HepG2 (cell line): ENCODE results near the gene NFS1. TPM values are rescaled to one million over a fixed set of nuclear protein-coding genes. Genes with fewer than 3 reads are reported as not detected.

Source experiments
- CBFB ChIP-seq: sonication (generic); formaldehyde crosslinking; IDR thresholded peaks from 2 replicates; pipeline ENCODE4 v1.4.0; 2020; ENCODE audit warnings: missing genetic modification reagents
- GABPA ChIP-seq, 2 experiments: IDR thresholded peaks; 2 replicates each; pipeline ENCODE4 v1.6.1; 2011 to 2016; ENCODE audit warnings: low read depth in 2 of 2, low read length in 1 of 2, missing biosample characterization in 1 of 2, missing genetic modification characterization in 1 of 2
- RCOR2 ChIP-seq: IDR thresholded peaks from 2 replicates; pipeline ENCODE4 v1.6.1; 2016; ENCODE audit warnings: missing biosample characterization, missing genetic modification reagents
- SAFB2 ChIP-seq: sonication (generic); formaldehyde crosslinking; IDR thresholded peaks from 2 replicates; pipeline ENCODE4 v1.5.1; 2020; ENCODE audit warnings: missing genetic modification reagents, low read depth, mild to moderate bottlenecking, borderline replicate concordance
- SRY ChIP-seq: sonication (generic); formaldehyde crosslinking; IDR thresholded peaks from 2 replicates; pipeline ENCODE4 v1.8.0; 2022; ENCODE audit warnings: mild to moderate bottlenecking, missing genetic modification reagents
- ZFP41 ChIP-seq: sonication (generic); formaldehyde crosslinking; IDR thresholded peaks from 2 replicates; pipeline ENCODE4 v1.4.0; 2020; ENCODE audit warnings: mild to moderate bottlenecking, missing genetic modification reagents, borderline replicate concordance
- ZNF432 ChIP-seq: sonication (generic); formaldehyde crosslinking; IDR thresholded peaks from 2 replicates; pipeline ENCODE4 v1.5.0; 2020; ENCODE audit warnings: missing genetic modification reagents, mild to moderate bottlenecking, borderline replicate concordance
- ZNF510 ChIP-seq: sonication (generic); formaldehyde crosslinking; IDR thresholded peaks from 2 replicates; pipeline ENCODE4 v1.4.0; 2020; ENCODE audit warnings: low read depth, mild to moderate bottlenecking, missing genetic modification reagents
- ZNF546 ChIP-seq: sonication (generic); formaldehyde crosslinking; conservative IDR thresholded peaks from 2 replicates; pipeline ENCODE4 v1.8.1; 2023; ENCODE audit warnings: mild to moderate bottlenecking, missing genetic modification reagents
- polyA plus RNA-seq, 8 experiments: library from polyadenylated mRNA; depleted of rRNA in 3 of 8; stranded (reverse) in 7 of 8; unstranded in 1 of 8; fragments of >200 nt; fragmentation: Illumina TruSeq in 4 of 8; extraction: Trizol in 4 of 8; gene quantifications; 2 replicates each; pipeline versions ENCODE4 v1.2.1 to v1.2.3, GENCODE V29; 2011 to 2016; ENCODE audit warnings: low read depth in 4 of 8, missing spikeins in 1 of 8, mixed read lengths in 1 of 8; ENCODE audit not compliant: insufficient read depth in 1 of 8
- total RNA-seq, 5 experiments: library from RNA; depleted of rRNA; stranded (reverse); fragments of >200 nt; fragmentation: Illumina TruSeq; extraction: Trizol; gene quantifications; 2 replicates each; pipeline ENCODE4 v1.2.3, GENCODE V29; 2016; ENCODE audit warnings: low read depth in 1 of 5
- TF ChIP-seq, protein P1 (sequence below): sonication (generic); formaldehyde crosslinking; IDR thresholded peaks from 2 replicates; pipeline ENCODE4 v1.9.0; 2022; ENCODE audit warnings: low read depth, missing genetic modification reagents
- TF ChIP-seq, protein P2 (sequence below): sonication (generic); formaldehyde crosslinking; IDR thresholded peaks from 2 replicates; pipeline ENCODE4 v1.4.0; 2020; ENCODE audit warnings: missing genetic modification reagents, borderline replicate concordance
- TF ChIP-seq, protein P3 (sequence below): sonication (generic); formaldehyde crosslinking; conservative IDR thresholded peaks from 2 replicates; pipeline ENCODE4 v1.4.0; 2020; ENCODE audit warnings: missing genetic modification reagents
- TF ChIP-seq, protein P4 (sequence below): sonication (generic); formaldehyde crosslinking; IDR thresholded peaks from 2 replicates; pipeline ENCODE4 v1.8.0; 2022; ENCODE audit warnings: missing genetic modification reagents, mild to moderate bottlenecking, inconsistent platforms, borderline replicate concordance
- TF ChIP-seq, protein P5 (sequence below): sonication (generic); formaldehyde crosslinking; IDR thresholded peaks from 2 replicates; pipeline ENCODE4 v1.5.1; 2020; ENCODE audit warnings: missing genetic modification reagents, mild to moderate bottlenecking, borderline replicate concordance
- TF ChIP-seq, protein P6 (sequence below): IDR thresholded peaks from 2 replicates; pipeline ENCODE4 v1.6.1; 2016; ENCODE audit warnings: mild to moderate bottlenecking, missing biosample characterization, missing genetic modification reagents

NFS1 gene
- total and polyA plus RNA-seq, 2 of the 13 experiments (the other 11 are each of a cell fraction or from before 2014, with no cell fraction given), result 65.9 to 88.1 TPM

DNA sequence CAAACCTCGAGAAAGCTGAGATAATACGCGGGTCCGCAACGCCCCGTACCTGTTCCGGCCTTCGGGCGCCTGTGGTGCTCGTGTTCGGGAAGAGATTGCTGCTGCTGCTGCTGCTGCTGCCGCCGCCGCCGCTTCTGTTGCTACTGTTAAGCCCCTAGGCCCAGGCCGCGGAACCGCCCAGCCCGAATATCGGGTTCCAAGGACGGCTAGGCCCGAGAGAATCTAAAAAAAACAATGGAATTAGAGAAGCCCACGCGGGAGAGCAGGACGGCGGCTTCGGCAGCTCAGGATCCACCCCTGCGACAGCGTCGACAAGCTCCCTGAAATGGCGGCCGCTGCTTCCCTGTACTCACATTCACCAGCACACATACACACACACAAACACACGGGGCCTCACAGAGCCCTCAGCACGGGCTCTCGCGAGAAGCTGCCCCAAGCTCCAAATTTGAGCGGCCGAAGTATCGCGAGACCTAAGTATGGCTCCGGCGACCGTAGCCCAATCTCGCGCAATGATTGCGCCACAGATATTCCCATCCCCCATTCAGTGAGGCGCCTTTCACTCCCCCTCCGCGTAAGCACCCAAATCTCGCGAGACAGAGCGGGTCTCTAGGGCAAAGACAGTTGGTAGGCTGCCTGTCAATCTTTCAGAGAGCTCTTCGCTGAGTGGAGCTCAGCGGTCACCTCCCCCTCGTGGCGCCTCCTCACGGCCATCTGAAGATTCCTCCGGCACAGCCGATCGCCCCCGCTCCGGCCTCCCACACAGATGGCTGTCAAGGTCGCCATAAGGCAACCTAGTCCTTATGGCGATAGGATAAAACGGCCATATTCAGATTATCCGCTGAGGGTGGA is 43.0 kb upstream of the NFS1 start, which contains the start of gene RBM39 (continued):
- TF ChIP-seq, protein P1, sequence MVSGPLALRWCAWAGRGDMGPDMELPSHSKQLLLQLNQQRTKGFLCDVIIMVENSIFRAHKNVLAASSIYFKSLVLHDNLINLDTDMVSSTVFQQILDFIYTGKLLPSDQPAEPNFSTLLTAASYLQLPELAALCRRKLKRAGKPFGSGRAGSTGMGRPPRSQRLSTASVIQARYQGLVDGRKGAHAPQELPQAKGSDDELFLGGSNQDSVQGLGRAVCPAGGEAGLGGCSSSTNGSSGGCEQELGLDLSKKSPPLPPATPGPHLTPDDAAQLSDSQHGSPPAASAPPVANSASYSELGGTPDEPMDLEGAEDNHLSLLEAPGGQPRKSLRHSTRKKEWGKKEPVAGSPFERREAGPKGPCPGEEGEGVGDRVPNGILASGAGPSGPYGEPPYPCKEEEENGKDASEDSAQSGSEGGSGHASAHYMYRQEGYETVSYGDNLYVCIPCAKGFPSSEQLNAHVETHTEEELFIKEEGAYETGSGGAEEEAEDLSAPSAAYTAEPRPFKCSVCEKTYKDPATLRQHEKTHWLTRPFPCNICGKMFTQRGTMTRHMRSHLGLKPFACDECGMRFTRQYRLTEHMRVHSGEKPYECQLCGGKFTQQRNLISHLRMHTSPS (CRISPR knock-in tag), result peak; percentile 77
- TF ChIP-seq ZFP41 (CRISPR knock-in tag) (peak; percentile 94), ZNF432 (CRISPR knock-in tag) (peak; percentile 71; the same call in 1 of the 2 replicates), GABPA (IDR thresholded peaks at IDR 0.05; ENCODE audit: low read depth, low read length) (no peak), GABPA (CRISPR knock-in tag; IDR thresholded peaks at IDR 0.05; ENCODE audit: low read depth) (peak; percentile 86), SAFB2 (CRISPR knock-in tag) (peak; percentile 97), CBFB (peak; percentile 97), ZNF546 (CRISPR knock-in tag) (peak; percentile 99; the same call in 1 of the 2 replicates), ZNF510 (CRISPR knock-in tag) (peak; percentile 99; the same call in 1 of the 2 replicates), SRY (CRISPR knock-in tag) (peak; percentile 75; the same call in 1 of the 2 replicates), RCOR2 (CRISPR knock-in tag) (peak; percentile 34; the same call in 1 of the 2 replicates)
- TF ChIP-seq, protein P2, sequence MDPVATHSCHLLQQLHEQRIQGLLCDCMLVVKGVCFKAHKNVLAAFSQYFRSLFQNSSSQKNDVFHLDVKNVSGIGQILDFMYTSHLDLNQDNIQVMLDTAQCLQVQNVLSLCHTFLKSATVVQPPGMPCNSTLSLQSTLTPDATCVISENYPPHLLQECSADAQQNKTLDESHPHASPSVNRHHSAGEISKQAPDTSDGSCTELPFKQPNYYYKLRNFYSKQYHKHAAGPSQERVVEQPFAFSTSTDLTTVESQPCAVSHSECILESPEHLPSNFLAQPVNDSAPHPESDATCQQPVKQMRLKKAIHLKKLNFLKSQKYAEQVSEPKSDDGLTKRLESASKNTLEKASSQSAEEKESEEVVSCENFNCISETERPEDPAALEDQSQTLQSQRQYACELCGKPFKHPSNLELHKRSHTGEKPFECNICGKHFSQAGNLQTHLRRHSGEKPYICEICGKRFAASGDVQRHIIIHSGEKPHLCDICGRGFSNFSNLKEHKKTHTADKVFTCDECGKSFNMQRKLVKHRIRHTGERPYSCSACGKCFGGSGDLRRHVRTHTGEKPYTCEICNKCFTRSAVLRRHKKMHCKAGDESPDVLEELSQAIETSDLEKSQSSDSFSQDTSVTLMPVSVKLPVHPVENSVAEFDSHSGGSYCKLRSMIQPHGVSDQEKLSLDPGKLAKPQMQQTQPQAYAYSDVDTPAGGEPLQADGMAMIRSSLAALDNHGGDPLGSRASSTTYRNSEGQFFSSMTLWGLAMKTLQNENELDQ (CRISPR knock-in tag), result peak; percentile 92; the same call in 1 of the 2 replicates
- TF ChIP-seq, protein P3, sequence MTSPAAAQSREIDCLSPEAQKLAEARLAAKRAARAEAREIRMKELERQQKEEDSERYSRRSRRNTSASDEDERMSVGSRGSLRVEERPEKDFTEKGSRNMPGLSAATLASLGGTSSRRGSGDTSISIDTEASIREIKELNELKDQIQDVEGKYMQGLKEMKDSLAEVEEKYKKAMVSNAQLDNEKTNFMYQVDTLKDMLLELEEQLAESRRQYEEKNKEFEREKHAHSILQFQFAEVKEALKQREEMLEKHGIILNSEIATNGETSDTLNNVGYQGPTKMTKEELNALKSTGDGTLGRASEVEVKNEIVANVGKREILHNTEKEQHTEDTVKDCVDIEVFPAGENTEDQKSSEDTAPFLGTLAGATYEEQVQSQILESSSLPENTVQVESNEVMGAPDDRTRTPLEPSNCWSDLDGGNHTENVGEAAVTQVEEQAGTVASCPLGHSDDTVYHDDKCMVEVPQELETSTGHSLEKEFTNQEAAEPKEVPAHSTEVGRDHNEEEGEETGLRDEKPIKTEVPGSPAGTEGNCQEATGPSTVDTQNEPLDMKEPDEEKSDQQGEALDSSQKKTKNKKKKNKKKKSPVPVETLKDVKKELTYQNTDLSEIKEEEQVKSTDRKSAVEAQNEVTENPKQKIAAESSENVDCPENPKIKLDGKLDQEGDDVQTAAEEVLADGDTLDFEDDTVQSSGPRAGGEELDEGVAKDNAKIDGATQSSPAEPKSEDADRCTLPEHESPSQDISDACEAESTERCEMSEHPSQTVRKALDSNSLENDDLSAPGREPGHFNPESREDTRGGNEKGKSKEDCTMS, result peak; percentile 90; the same call in 1 of the 2 replicates
- TF ChIP-seq, protein P4, sequence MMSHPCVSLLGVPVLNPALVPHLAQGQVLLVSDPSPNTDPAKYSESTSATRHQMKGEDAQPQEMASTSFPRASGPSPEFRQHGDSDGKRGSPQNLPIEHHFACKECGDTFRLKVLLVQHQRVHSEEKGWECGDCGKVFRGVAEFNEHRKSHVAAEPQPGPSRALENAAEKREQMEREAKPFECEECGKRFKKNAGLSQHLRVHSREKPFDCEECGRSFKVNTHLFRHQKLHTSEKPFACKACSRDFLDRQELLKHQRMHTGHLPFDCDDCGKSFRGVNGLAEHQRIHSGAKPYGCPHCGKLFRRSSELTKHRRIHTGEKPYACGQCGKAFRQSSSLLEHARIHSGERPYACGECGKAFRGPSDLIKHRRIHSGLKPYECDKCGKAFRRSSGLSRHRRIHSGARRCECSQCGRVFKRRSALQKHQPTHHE (CRISPR knock-in tag), result peak; percentile 34; the same call in 1 of the 2 replicates
- TF ChIP-seq, protein P5, sequence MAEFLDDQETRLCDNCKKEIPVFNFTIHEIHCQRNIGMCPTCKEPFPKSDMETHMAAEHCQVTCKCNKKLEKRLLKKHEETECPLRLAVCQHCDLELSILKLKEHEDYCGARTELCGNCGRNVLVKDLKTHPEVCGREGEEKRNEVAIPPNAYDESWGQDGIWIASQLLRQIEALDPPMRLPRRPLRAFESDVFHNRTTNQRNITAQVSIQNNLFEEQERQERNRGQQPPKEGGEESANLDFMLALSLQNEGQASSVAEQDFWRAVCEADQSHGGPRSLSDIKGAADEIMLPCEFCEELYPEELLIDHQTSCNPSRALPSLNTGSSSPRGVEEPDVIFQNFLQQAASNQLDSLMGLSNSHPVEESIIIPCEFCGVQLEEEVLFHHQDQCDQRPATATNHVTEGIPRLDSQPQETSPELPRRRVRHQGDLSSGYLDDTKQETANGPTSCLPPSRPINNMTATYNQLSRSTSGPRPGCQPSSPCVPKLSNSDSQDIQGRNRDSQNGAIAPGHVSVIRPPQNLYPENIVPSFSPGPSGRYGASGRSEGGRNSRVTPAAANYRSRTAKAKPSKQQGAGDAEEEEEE, result peak; percentile 99
- TF ChIP-seq, protein P6, sequence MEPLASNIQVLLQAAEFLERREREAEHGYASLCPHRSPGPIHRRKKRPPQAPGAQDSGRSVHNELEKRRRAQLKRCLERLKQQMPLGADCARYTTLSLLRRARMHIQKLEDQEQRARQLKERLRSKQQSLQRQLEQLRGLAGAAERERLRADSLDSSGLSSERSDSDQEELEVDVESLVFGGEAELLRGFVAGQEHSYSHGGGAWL (CRISPR knock-in tag), result peak; percentile 99
